ENCODE measurements around the gene ARRDC2. TPM values are rescaled to one million over a fixed set of nuclear protein-coding genes. Genes with fewer than 3 reads are reported as not detected.

ARRDC2 gene
- total RNA-seq, 1 donor from 2014 or later = 168 TPM

- Mint-ChIP-seq H3K4me3 (no peak overlapping the region), H3K27me3 (peaks cover 7% of the 10 kb centered on the region), H3K27ac (no peak overlapping the region), H3K36me3 (ENCODE audit: low read depth) (no peaks in the 10 kb centered on the region), H3K9me3 (no peaks in the 10 kb centered on the region), H3K4me1 (peaks cover 6% of the 10 kb centered on the region)
- CTCF ChIA-PET = no interaction called here
- DNase-seq (no peak), ATAC-seq (ENCODE audit: low read depth) (no peak)
- TF ChIP-seq CTCF (IDR thresholded peaks at IDR 0.05) = no peak
- POLR2A ChIA-PET = no interaction called here
- intact Hi-C loops (cut with micrococcal nuclease) = no loop called here
These were observed 35.7 kb upstream of the ARRDC2 start for GRCh38 chr19:17972230-17972629.

GRCh38 chr19:17973759-17974158 is 34.2 kb upstream of the ARRDC2 start:
- CTCF ChIA-PET = no interaction called here
- POLR2A ChIA-PET = interaction anchor here (0.7 kb wide), 1 partner anchor 63 kb away, joined by 3 read pairs; no protein-coding TSS in a partner anchor
- intact Hi-C loops (cut with micrococcal nuclease) = no loop called here

GRCh38 chr19:17974551-17974950 is 33.4 kb upstream of the ARRDC2 start:
- ATAC-seq (ENCODE audit: low read depth) (no peak), DNase-seq (no peak)
- no peak for TF ChIP-seq CTCF (IDR thresholded peaks at IDR 0.05)
- Mint-ChIP-seq H3K4me1 (peaks cover 5% of the 10 kb centered on the region), H3K36me3 (ENCODE audit: low read depth) (no peaks in the 10 kb centered on the region), H3K9me3 (no peaks in the 10 kb centered on the region), H3K27ac (no peak overlapping the region), H3K27me3 (peaks cover 1% of the 10 kb centered on the region), H3K4me3 (no peak overlapping the region)
- ChIA-PET POLR2A (interaction anchor here (0.7 kb wide), 1 partner anchor 64 kb away, joined by 3 read pairs; no protein-coding TSS in a partner anchor), CTCF (no interaction called here)
- intact Hi-C loops (cut with micrococcal nuclease) = no loop called here

More at GRCh38 chr19:17973759-17974158, 34.2 kb upstream of the ARRDC2 start:
- Mint-ChIP-seq H3K4me1 (peaks cover under 1% of the 10 kb centered on the region), H3K27me3 (peaks cover 1% of the 10 kb centered on the region), H3K4me3 (no peak overlapping the region), H3K27ac (no peak overlapping the region), H3K36me3 (ENCODE audit: low read depth) (no peaks in the 10 kb centered on the region), H3K9me3 (no peaks in the 10 kb centered on the region)
- no peak for TF ChIP-seq CTCF (IDR thresholded peaks at IDR 0.05)
- no peak for DNase-seq
- no peak for ATAC-seq (ENCODE audit: low read depth)

- intact Hi-C loops (cut with micrococcal nuclease) = no loop called here
- H3K36me3 Mint-ChIP-seq (ENCODE audit: low read depth) = no peaks in the 10 kb centered on the region
- ATAC-seq (ENCODE audit: low read depth) (no peak), DNase-seq (no peak)
- TF ChIP-seq CTCF (IDR thresholded peaks at IDR 0.05) = no peak
- H3K9me3 Mint-ChIP-seq = no peaks in the 10 kb centered on the region
- peaks cover 9% of the 10 kb centered on the region for H3K4me1 Mint-ChIP-seq
- POLR2A ChIA-PET = no interaction called here
- no peak overlapping the region for H3K4me3 Mint-ChIP-seq
- H3K27me3 Mint-ChIP-seq = peaks cover 1% of the 10 kb centered on the region
- H3K27ac Mint-ChIP-seq = no peak overlapping the region
- CTCF ChIA-PET = no interaction called here
These were observed 32.9 kb upstream of the ARRDC2 start for GRCh38 chr19:17975032-17975431.

- ATAC-seq (ENCODE audit: low read depth) = no peak
- intact Hi-C loops (cut with micrococcal nuclease) = no loop called here
- H3K27ac Mint-ChIP-seq = no peak overlapping the region
- CTCF ChIA-PET = interaction anchor here (1.6 kb wide), 1 partner anchor 19 kb away, joined by 3 read pairs; no protein-coding TSS in a partner anchor
- no peaks in the 10 kb centered on the region for H3K9me3 Mint-ChIP-seq
- H3K27me3 Mint-ChIP-seq = no peaks in the 10 kb centered on the region
- TF ChIP-seq CTCF (IDR thresholded peaks at IDR 0.05) = no peak
- H3K36me3 Mint-ChIP-seq (ENCODE audit: low read depth) = no peaks in the 10 kb centered on the region
- no peak overlapping the region for H3K4me3 Mint-ChIP-seq
- POLR2A ChIA-PET = interaction anchor here (0.9 kb wide), 1 partner anchor 41 kb away, joined by 3 read pairs; no protein-coding TSS in a partner anchor
- peaks cover 18% of the 10 kb centered on the region for H3K4me1 Mint-ChIP-seq
- DNase-seq = no peak
These were observed 30.9 kb upstream of the ARRDC2 start for GRCh38 chr19:17977021-17977420.
